H1 (cell line): ENCODE data around the gene NEB. TPM values are rescaled to one million over a fixed set of nuclear protein-coding genes. Genes with fewer than 3 reads are reported as not detected.

ENCODE experiments used
- BACH1 ChIP-seq: IDR thresholded peaks from 2 replicates; pipeline ENCODE4 v1.6.1; 2012; ENCODE audit warnings: low read length, improper control_type of control experiment
- CBX5 ChIP-seq: fragments of 300-800, 300-1000 bp; sonication (generic); IDR thresholded peaks from 2 replicates; pipeline ENCODE4 v1.7.1; 2016; ENCODE audit warnings: antibody characterized with exemption, low read length, low read depth
- CEBPB ChIP-seq: IDR thresholded peaks from 2 replicates; pipeline ENCODE4 v1.6.1; 2012; ENCODE audit warnings: low read depth, low read length
- CHD7 ChIP-seq: fragments of 300-600 bp; sonication (generic); IDR thresholded peaks from 2 replicates; pipeline ENCODE4 v1.7.1; 2012; ENCODE audit warnings: low read length, moderate library complexity, mild to moderate bottlenecking, inconsistent platforms; ENCODE audit not compliant: insufficient replicate concordance
- CREB1 ChIP-seq: IDR thresholded peaks from 2 replicates; pipeline ENCODE4 v1.6.1; 2012; ENCODE audit warnings: inconsistent platforms
- E2F6 ChIP-seq: IDR thresholded peaks from 2 replicates; pipeline ENCODE4 v1.6.1; 2012; ENCODE audit warnings: inconsistent platforms
- GABPA ChIP-seq: IDR thresholded peaks from 2 replicates; pipeline ENCODE4 v1.6.1; 2011; ENCODE audit warnings: mild to moderate bottlenecking, low read length, moderate library complexity, borderline replicate concordance; ENCODE audit not compliant: insufficient read depth
- KDM4A ChIP-seq: IDR thresholded peaks from one replicate; pipeline ENCODE4 v1.7.1; 2012; ENCODE audit warnings: low read depth, mild to moderate bottlenecking, moderate library complexity, low read length, inconsistent platforms; ENCODE audit not compliant: severe bottlenecking
- PHF8 ChIP-seq: fragments of 200-600 bp; sonication (generic); conservative IDR thresholded peaks from 2 replicates; pipeline ENCODE4 v1.7.1; 2012; ENCODE audit warnings: low read depth, mild to moderate bottlenecking, inconsistent platforms, low read length, moderate library complexity
- POLR2A ChIP-seq, 2 experiments: IDR thresholded peaks; 1 replicate in 1 of 2; 2 replicates in 1 of 2; pipeline ENCODE4 v1.6.1; 2011; ENCODE audit warnings: low read depth in 2 of 2, low read length in 2 of 2, mild to moderate bottlenecking in 2 of 2; ENCODE audit errors: control extremely low read depth in 1 of 2
- SP1 ChIP-seq: IDR thresholded peaks from 2 replicates; pipeline ENCODE4 v1.6.1; 2011; ENCODE audit warnings: low read depth, low read length
- polyA plus RNA-seq, 7 experiments: library from polyadenylated mRNA; depleted of rRNA in 3 of 7; stranded (reverse) in 5 of 7; unstranded in 2 of 7; fragments of >200 nt in 5 of 7; fragments of 200-250 nt in 2 of 7; gene quantifications; 1 replicate in 5 of 7; 2 replicates in 1 of 7; 4 replicates in 1 of 7; pipeline versions ENCODE4 v1.2.1 to v1.2.3, GENCODE V29; 2011 to 2013; ENCODE audit warnings: missing spikeins in 2 of 7, mixed read lengths in 2 of 7
- total RNA-seq: library from RNA; stranded (reverse); fragmentation: NEBNext Ultra II Directional; extraction: Animal tissue kit (Norgen Biotek cat#: 25700); gene quantifications from 2 replicates; pipeline ENCODE4 v1.2.1, GENCODE V29; 2021

The NEB gene
- total and polyA plus RNA-seq, 2 of the 8 experiments (the other 6 are each of a cell fraction or from before 2014, with no cell fraction given) = 1.4 to 2.5 TPM

- TF ChIP-seq CHD7 (no peak), KDM4A (no peak), POLR2A (IDR thresholded peaks at IDR 0.05; ENCODE audit: control extremely low read depth in 1 of 2, low read depth in 2 of 2, low read length in 2 of 2) (no peak), BACH1 (no peak), CREB1 (no peak), PHF8 (no peak), CBX5 (no peak), CEBPB (no peak), GABPA (no peak), E2F6 (no peak), SP1 (no peak)
These were observed 78.4 kb downstream of the NEB start (continued) for GRCh38 chr2:151655663-151656398.
